CD4-positive, CD25-positive, alpha-beta regulatory T cell (primary cell): Measurements from ENCODE around the gene PLEKHA5. TPM values are rescaled to one million over a fixed set of nuclear protein-coding genes. Genes with fewer than 3 reads are reported as not detected.

Source experiments
- ATAC-seq, 2 donors: fragments of 150-1000 bp; cut with Tn5 transposase; one replicate each; pipeline ENCODE4 v1.10.0; 2021; ENCODE audit warnings: low read depth in 2 of 2, moderate number of reproducible peaks in 2 of 2, moderate library complexity in 1 of 2
- DNase-seq, 3 donors: peaks; one replicate each; pipeline versions ENCODE4 v3.0.0 to v3.0.0-alpha.2; 2012 to 2022; ENCODE audit warnings: mixed read lengths in 1 of 3
- H3K27ac ChIP-seq: one replicate; pipeline ENCODE4 v1.7.0; 2013; ENCODE audit warnings: mild to moderate bottlenecking, low read length; ENCODE audit not compliant: insufficient read depth, poor library complexity, severe bottlenecking
- H3K27me3 ChIP-seq: one replicate; pipeline ENCODE4 v1.7.0; 2013; ENCODE audit warnings: low read length; ENCODE audit not compliant: control insufficient read depth, insufficient read depth
- H3K36me3 ChIP-seq: one replicate; pipeline ENCODE4 v1.7.0; 2013; ENCODE audit warnings: mild to moderate bottlenecking, low read length, moderate library complexity; ENCODE audit not compliant: control insufficient read depth, insufficient read depth
- H3K4me1 ChIP-seq: 2 replicates; pipeline ENCODE4 v1.7.0; 2013; ENCODE audit warnings: mild to moderate bottlenecking, low read length; ENCODE audit not compliant: insufficient read depth, control insufficient read depth, poor library complexity, severe bottlenecking
- H3K4me3 ChIP-seq: one replicate; pipeline ENCODE4 v1.7.0; 2013; ENCODE audit warnings: low read depth, mild to moderate bottlenecking, low read length, moderate library complexity
- H3K9me3 ChIP-seq, 2 experiments: 1 replicate in 1 of 2; 2 replicates in 1 of 2; pipeline ENCODE4 v1.7.0; 2013; ENCODE audit warnings: low read length in 2 of 2, mild to moderate bottlenecking in 1 of 2, moderate library complexity in 1 of 2; ENCODE audit not compliant: control insufficient read depth in 2 of 2
- H3K27ac Mint-ChIP-seq, 3 donors: one replicate each; pipeline ENCODE4 v1.8.0; 2020 to 2022; ENCODE audit warnings: mild to moderate bottlenecking in 3 of 3, mixed read lengths in 3 of 3, moderate library complexity in 2 of 3
- H3K27me3 Mint-ChIP-seq: one replicate; pipeline ENCODE4 v1.8.0; 2022; ENCODE audit warnings: mild to moderate bottlenecking, mixed read lengths
- H3K36me3 Mint-ChIP-seq: one replicate; pipeline ENCODE4 v1.8.0; 2020; ENCODE audit warnings: mixed read lengths
- H3K4me1 Mint-ChIP-seq, 4 donors: one replicate each; pipeline ENCODE4 v1.8.0; 2020 to 2022; ENCODE audit warnings: mixed read lengths in 4 of 4, mild to moderate bottlenecking in 1 of 4
- H3K4me3 Mint-ChIP-seq, 4 donors: one replicate each; pipeline ENCODE4 v1.8.0; 2020 to 2022; ENCODE audit warnings: mild to moderate bottlenecking in 4 of 4, mixed read lengths in 4 of 4, moderate library complexity in 3 of 4
- H3K9me3 Mint-ChIP-seq, 7 donors: one replicate each; pipeline ENCODE4 v1.8.0; 2020 to 2022; ENCODE audit warnings: mixed read lengths in 7 of 7, mild to moderate bottlenecking in 3 of 7, moderate library complexity in 2 of 7
- polyA plus RNA-seq, 4 donors: library from polyadenylated mRNA; unstranded; fragments of 300-500 nt; fragmentation: Illumina TruSeq; gene quantifications; one replicate each; pipeline ENCODE4 v1.2.3, GENCODE V29; 2021
- total RNA-seq: library from RNA; stranded (reverse); gene quantifications from one replicate; pipeline ENCODE4 v1.2.3, GENCODE V29; 2022

The PLEKHA5 gene
- total and polyA plus RNA-seq, 5 donors from 2014 or later, result 1.2 to 14.7 (median 2.9) TPM

GRCh38 chr12:19185262-19185929 is 55.9 kb downstream of the PLEKHA5 start:
- H3K4me1 ChIP-seq, result no peaks in the 10 kb centered on the region
- Mint-ChIP-seq H3K27me3 (no peaks in the 10 kb centered on the region), H3K4me3 (no peak overlapping the region), H3K36me3 (no peaks in the 10 kb centered on the region), H3K27ac (no peak overlapping the region), H3K4me1 (no peaks in the 10 kb centered on the region), H3K9me3 (peaks cover 0 to 3% (median 0%) of the 10 kb centered on the region in 7 donors)
- DNase-seq (no peak), ATAC-seq (no peak)
- H3K27ac ChIP-seq, result no peak overlapping the region
- H3K27me3 ChIP-seq, result no peaks in the 10 kb centered on the region
- no peaks in the 10 kb centered on the region for H3K36me3 ChIP-seq
- no peak overlapping the region for H3K4me3 ChIP-seq
- no peaks in the 10 kb centered on the region for H3K9me3 ChIP-seq

- ATAC-seq, result no peak
- no peak overlapping the region for H3K4me3 Mint-ChIP-seq
Measured at GRCh38 chr12:19186722-19187661, 57.5 kb downstream of the PLEKHA5 start.

GRCh38 chr12:19189522-19189921 is 60.0 kb downstream of the PLEKHA5 start:
- Histone ChIP-seq H3K9me3 (no peaks in the 10 kb centered on the region), H3K36me3 (no peaks in the 10 kb centered on the region), H3K4me3 (no peak overlapping the region), H3K4me1 (no peaks in the 10 kb centered on the region), H3K27me3 (no peaks in the 10 kb centered on the region), H3K27ac (no peak overlapping the region)
- no peak overlapping the region for H3K27ac Mint-ChIP-seq
- DNase-seq (no peak), ATAC-seq (no peak)
- no peaks in the 10 kb centered on the region for H3K4me1 Mint-ChIP-seq
- H3K27me3 Mint-ChIP-seq, result no peaks in the 10 kb centered on the region
- H3K9me3 Mint-ChIP-seq, result peaks cover 0 to 3% (median 0%) of the 10 kb centered on the region in 7 donors
- H3K4me3 Mint-ChIP-seq, result no peak overlapping the region
- H3K36me3 Mint-ChIP-seq, result no peaks in the 10 kb centered on the region

More at GRCh38 chr12:19186722-19187661, 57.5 kb downstream of the PLEKHA5 start:
- no peak overlapping the region for H3K27ac Mint-ChIP-seq
- no peak overlapping the region for H3K27ac ChIP-seq
- H3K27me3 Mint-ChIP-seq, result no peaks in the 10 kb centered on the region
- no peak overlapping the region for H3K4me3 ChIP-seq
- H3K9me3 Mint-ChIP-seq, result peaks cover 0 to 3% (median 0%) of the 10 kb centered on the region in 7 donors
- peak in 2 of 3 donors; percentile 5 to 23 for DNase-seq
- no peaks in the 10 kb centered on the region for H3K4me1 ChIP-seq
- no peaks in the 10 kb centered on the region for H3K36me3 Mint-ChIP-seq
- no peaks in the 10 kb centered on the region for H3K9me3 ChIP-seq
- H3K36me3 ChIP-seq, result no peaks in the 10 kb centered on the region
- H3K4me1 Mint-ChIP-seq, result no peaks in the 10 kb centered on the region
- no peaks in the 10 kb centered on the region for H3K27me3 ChIP-seq

GRCh38 chr12:19190292-19191031 is 60.9 kb downstream of the PLEKHA5 start:
- Mint-ChIP-seq H3K9me3 (peaks cover 0 to 3% (median 0%) of the 10 kb centered on the region in 7 donors), H3K27me3 (no peaks in the 10 kb centered on the region), H3K4me3 (no peak overlapping the region), H3K4me1 (no peaks in the 10 kb centered on the region), H3K36me3 (no peaks in the 10 kb centered on the region), H3K27ac (no peak overlapping the region)
- Histone ChIP-seq H3K27me3 (no peaks in the 10 kb centered on the region), H3K4me1 (no peaks in the 10 kb centered on the region), H3K36me3 (no peaks in the 10 kb centered on the region), H3K4me3 (no peak overlapping the region), H3K9me3 (no peaks in the 10 kb centered on the region), H3K27ac (no peak overlapping the region)
- ATAC-seq (no peak), DNase-seq (no peak)

- no peak overlapping the region for H3K27ac Mint-ChIP-seq
- Histone ChIP-seq H3K27me3 (no peaks in the 10 kb centered on the region), H3K4me1 (no peaks in the 10 kb centered on the region), H3K27ac (no peak overlapping the region), H3K36me3 (no peaks in the 10 kb centered on the region), H3K4me3 (no peak overlapping the region), H3K9me3 (no peaks in the 10 kb centered on the region)
- H3K9me3 Mint-ChIP-seq, result peaks cover 0 to 3% (median 0%) of the 10 kb centered on the region in 7 donors
- no peak overlapping the region for H3K4me3 Mint-ChIP-seq
- no peaks in the 10 kb centered on the region for H3K36me3 Mint-ChIP-seq
- H3K4me1 Mint-ChIP-seq, result no peaks in the 10 kb centered on the region
- DNase-seq, result no peak
- no peak for ATAC-seq
- no peaks in the 10 kb centered on the region for H3K27me3 Mint-ChIP-seq
Measured at GRCh38 chr12:19191089-19191488, 61.6 kb downstream of the PLEKHA5 start.

GRCh38 chr12:19191563-19191962 is 62.0 kb downstream of the PLEKHA5 start:
- Mint-ChIP-seq H3K36me3 (no peaks in the 10 kb centered on the region), H3K4me3 (no peak overlapping the region), H3K27ac (no peak overlapping the region), H3K9me3 (peaks cover 0 to 3% (median 0%) of the 10 kb centered on the region in 7 donors), H3K4me1 (no peaks in the 10 kb centered on the region), H3K27me3 (no peaks in the 10 kb centered on the region)
- Histone ChIP-seq H3K36me3 (no peaks in the 10 kb centered on the region), H3K4me1 (no peaks in the 10 kb centered on the region), H3K27me3 (no peaks in the 10 kb centered on the region), H3K4me3 (no peak overlapping the region), H3K9me3 (no peaks in the 10 kb centered on the region), H3K27ac (no peak overlapping the region)
- no peak for DNase-seq
- no peak for ATAC-seq

GRCh38 chr12:19192710-19193109 is 63.2 kb downstream of the PLEKHA5 start:
- no peak for DNase-seq
- H3K27me3 ChIP-seq, result no peaks in the 10 kb centered on the region
- no peaks in the 10 kb centered on the region for H3K4me1 Mint-ChIP-seq

More at GRCh38 chr12:19192710-19193109, 63.2 kb downstream of the PLEKHA5 start:
- Mint-ChIP-seq H3K27ac (no peak overlapping the region), H3K36me3 (no peaks in the 10 kb centered on the region), H3K27me3 (no peaks in the 10 kb centered on the region), H3K4me3 (no peak overlapping the region), H3K9me3 (peaks cover 0 to 3% (median 0%) of the 10 kb centered on the region in 7 donors)
- no peak for ATAC-seq
- H3K9me3 ChIP-seq, result no peaks in the 10 kb centered on the region
- H3K36me3 ChIP-seq, result no peaks in the 10 kb centered on the region
- no peak overlapping the region for H3K4me3 ChIP-seq
- no peaks in the 10 kb centered on the region for H3K4me1 ChIP-seq
- no peak overlapping the region for H3K27ac ChIP-seq
